Testis (tissue), 2 donors: ENCODE data around the gene COX10.

Source experiments
- POLR2A ChIP-seq: fragments of 450-650 bp; IDR thresholded peaks from one replicate; pipeline ENCODE4 v1.6.1; 2017; ENCODE audit warnings: antibody characterized with exemption, mild to moderate bottlenecking, moderate library complexity
- TF ChIP-seq, protein P1 (sequence below), 3 experiments: fragments of 450-650 bp in 2 of 3; fragments of 200-600 bp in 1 of 3; sonication (generic) in 1 of 3; IDR thresholded peaks; one replicate each; pipeline ENCODE4 v1.5.1; 2016 to 2019; ENCODE audit warnings: antibody characterized with exemption in 3 of 3, mild to moderate bottlenecking in 2 of 3, moderate library complexity in 1 of 3

DNA sequence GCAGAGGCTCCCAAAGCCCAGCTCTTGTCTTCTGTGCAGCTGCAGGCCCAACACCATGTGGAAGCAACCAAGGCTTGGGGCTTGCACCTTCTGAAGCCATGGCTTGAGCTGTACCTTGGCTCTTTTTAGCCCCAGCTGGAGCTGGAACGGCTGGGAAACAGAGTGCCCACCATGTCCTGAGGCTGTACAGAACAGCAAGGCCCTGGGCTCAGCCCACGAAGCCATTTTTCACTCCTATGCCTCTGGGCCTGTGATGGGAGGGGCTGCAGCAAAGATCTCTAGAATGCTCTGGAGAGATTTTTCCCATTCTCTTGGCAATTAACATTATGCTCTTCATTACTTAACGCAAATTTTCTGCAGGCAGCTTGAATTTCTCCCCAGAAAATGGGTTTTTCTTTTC, 99.3 kb downstream of the COX10 start:
- TF ChIP-seq, protein P1, sequence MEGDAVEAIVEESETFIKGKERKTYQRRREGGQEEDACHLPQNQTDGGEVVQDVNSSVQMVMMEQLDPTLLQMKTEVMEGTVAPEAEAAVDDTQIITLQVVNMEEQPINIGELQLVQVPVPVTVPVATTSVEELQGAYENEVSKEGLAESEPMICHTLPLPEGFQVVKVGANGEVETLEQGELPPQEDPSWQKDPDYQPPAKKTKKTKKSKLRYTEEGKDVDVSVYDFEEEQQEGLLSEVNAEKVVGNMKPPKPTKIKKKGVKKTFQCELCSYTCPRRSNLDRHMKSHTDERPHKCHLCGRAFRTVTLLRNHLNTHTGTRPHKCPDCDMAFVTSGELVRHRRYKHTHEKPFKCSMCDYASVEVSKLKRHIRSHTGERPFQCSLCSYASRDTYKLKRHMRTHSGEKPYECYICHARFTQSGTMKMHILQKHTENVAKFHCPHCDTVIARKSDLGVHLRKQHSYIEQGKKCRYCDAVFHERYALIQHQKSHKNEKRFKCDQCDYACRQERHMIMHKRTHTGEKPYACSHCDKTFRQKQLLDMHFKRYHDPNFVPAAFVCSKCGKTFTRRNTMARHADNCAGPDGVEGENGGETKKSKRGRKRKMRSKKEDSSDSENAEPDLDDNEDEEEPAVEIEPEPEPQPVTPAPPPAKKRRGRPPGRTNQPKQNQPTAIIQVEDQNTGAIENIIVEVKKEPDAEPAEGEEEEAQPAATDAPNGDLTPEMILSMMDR (IDR thresholded peaks at IDR 0.05): no peak
- TF ChIP-seq POLR2A: no peak
